Measurements from ENCODE around the gene HOXA11. TPM values are rescaled to one million over a fixed set of nuclear protein-coding genes. Genes with fewer than 3 reads are reported as not detected.
A peak's percentile ranks its signal among the peaks of the same experiment; 100 is the strongest.

The HOXA11 gene
- total and polyA plus RNA-seq, 2 donors from 2014 or later, result 5.2 to 5.5 TPM

DNA sequence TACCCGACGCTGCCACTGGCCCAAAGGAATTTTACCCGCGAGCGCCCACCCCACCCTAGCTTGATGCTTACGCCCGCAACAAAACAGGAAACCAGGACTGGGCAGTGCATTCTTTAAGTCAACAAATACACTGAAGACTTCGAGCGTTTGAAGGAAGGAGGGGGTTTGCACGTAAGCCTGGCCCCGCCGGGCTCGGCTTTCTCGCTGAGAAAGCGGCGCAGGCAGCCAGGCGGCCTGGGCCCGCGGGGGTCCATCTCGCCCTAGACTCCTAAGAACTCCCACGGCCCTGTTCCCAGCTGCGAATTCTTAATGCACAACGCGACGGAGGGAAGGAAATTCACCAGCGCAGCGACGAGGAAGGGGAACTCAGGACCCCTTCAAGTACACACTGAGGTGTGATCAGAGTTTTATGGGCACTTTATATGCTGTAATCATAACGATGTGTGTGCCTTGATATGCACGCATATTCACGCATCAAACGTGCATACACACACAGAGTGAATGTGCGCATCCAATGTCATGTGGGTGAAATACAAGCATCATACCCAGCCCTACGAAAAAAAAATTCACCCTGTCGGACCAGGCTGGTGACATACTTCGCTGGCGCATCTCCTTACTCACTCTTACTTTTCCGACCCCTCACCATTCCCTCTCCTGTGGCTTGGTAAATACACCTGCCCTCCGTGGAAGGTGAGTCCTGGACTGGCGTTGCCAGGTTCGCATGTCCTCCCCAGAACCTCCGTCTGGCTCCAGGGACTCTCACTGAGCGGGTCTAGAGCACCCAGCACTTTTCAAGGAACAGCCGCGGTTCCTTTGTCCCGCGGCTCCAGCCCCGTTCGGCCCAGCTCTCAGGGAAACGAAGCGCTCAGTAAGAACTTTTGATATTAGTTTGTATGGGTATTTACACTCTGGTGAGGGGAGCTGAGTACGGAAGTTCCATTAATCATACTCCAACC is 20.6 kb upstream of the HOXA11 start:
- FAIRE-seq, result no peak

DNA sequence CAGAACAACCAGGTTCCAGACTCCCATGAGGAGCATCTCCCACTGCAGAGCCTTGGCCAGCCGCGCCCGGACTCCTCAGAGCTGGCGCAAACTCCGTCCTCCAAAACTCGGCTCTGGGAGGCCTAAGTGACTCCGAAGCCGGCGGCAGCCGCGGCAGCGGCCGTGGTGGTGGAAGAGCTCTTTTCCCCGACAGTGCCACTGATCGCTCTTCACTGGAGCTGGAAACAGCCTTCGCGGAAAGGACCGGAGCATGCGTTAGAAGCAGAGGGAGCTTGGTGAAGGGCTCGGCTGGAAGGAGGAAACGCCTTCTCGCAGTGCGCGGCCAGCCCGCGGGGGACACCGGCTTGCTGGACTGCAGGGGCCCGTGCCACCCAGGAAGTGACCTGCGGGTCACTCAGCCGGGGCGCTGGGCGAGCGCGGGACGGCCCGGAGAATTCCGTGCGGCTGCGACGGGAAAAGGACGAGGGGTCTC is 19.9 kb upstream of the HOXA11 start:
- Histone ChIP-seq H3K9me3 (ENCODE audit: control insufficient read depth in 2 of 3, insufficient read depth in 1 of 3, low read length in 3 of 3) (peaks cover 0 to 4% (median 0%) of the 10 kb centered on the region in 3 donors), H3K9ac (ENCODE audit: low read length in 3 of 3) (no peak overlapping the region), H3K4me1 (ENCODE audit: control insufficient read depth in 2 of 3, insufficient read depth in 2 of 3, low read depth in 1 of 3, low read length in 3 of 3) (peaks cover 0 to 7% (median 5%) of the 10 kb centered on the region in 3 donors), H3K27me3 (ENCODE audit: control insufficient read depth, insufficient read depth, low read length) (peaks cover 83% of the 10 kb centered on the region), H3K27ac (ENCODE audit: low read depth in 2 of 2, low read length in 2 of 2) (no peak overlapping the region), H3K36me3 (ENCODE audit: control insufficient read depth in 2 of 3, insufficient read depth in 3 of 3, low read length in 3 of 3) (no peaks in the 10 kb centered on the region), H3K4me3 (ENCODE audit: low read length in 3 of 3) (no peak overlapping the region)
- intact Hi-C loops (cut with DNase I), result loop anchor here (10.0 kb wide), 1 partner anchor 370 kb away; no protein-coding TSS in a partner anchor
- no peak for FAIRE-seq
- peak in 4 of 5 donors; percentile 46 to 66 (median 58) for DNase-seq
- TF ChIP-seq, protein P1, sequence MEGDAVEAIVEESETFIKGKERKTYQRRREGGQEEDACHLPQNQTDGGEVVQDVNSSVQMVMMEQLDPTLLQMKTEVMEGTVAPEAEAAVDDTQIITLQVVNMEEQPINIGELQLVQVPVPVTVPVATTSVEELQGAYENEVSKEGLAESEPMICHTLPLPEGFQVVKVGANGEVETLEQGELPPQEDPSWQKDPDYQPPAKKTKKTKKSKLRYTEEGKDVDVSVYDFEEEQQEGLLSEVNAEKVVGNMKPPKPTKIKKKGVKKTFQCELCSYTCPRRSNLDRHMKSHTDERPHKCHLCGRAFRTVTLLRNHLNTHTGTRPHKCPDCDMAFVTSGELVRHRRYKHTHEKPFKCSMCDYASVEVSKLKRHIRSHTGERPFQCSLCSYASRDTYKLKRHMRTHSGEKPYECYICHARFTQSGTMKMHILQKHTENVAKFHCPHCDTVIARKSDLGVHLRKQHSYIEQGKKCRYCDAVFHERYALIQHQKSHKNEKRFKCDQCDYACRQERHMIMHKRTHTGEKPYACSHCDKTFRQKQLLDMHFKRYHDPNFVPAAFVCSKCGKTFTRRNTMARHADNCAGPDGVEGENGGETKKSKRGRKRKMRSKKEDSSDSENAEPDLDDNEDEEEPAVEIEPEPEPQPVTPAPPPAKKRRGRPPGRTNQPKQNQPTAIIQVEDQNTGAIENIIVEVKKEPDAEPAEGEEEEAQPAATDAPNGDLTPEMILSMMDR (IDR thresholded peaks at IDR 0.05; ENCODE audit: borderline replicate concordance, extremely low read depth, insufficient read depth), result no peak

More for the DNA sequence above, 20.6 kb upstream of the HOXA11 start:
- peak in 2 of 5 donors; percentile 36 to 59 for DNase-seq
- Histone ChIP-seq H3K4me3 (ENCODE audit: low read length in 3 of 3) (no peak overlapping the region), H3K27ac (ENCODE audit: low read depth in 2 of 2, low read length in 2 of 2) (no peak overlapping the region), H3K4me1 (ENCODE audit: control insufficient read depth in 2 of 3, insufficient read depth in 2 of 3, low read depth in 1 of 3, low read length in 3 of 3) (peaks cover 0 to 5% (median 3%) of the 10 kb centered on the region in 3 donors), H3K36me3 (ENCODE audit: control insufficient read depth in 2 of 3, insufficient read depth in 3 of 3, low read length in 3 of 3) (no peaks in the 10 kb centered on the region), H3K27me3 (ENCODE audit: control insufficient read depth, insufficient read depth, low read length) (peaks cover 86% of the 10 kb centered on the region), H3K9me3 (ENCODE audit: control insufficient read depth in 2 of 3, insufficient read depth in 1 of 3, low read length in 3 of 3) (peaks cover 0 to 4% (median 0%) of the 10 kb centered on the region in 3 donors), H3K9ac (ENCODE audit: low read length in 3 of 3) (no peak overlapping the region)
- TF ChIP-seq, protein P1 (IDR thresholded peaks at IDR 0.05; ENCODE audit: borderline replicate concordance, extremely low read depth, insufficient read depth), result no peak
- intact Hi-C loops (cut with DNase I), result loop anchor here (10.0 kb wide), 1 partner anchor 369 kb away; no protein-coding TSS in a partner anchor

DNA sequence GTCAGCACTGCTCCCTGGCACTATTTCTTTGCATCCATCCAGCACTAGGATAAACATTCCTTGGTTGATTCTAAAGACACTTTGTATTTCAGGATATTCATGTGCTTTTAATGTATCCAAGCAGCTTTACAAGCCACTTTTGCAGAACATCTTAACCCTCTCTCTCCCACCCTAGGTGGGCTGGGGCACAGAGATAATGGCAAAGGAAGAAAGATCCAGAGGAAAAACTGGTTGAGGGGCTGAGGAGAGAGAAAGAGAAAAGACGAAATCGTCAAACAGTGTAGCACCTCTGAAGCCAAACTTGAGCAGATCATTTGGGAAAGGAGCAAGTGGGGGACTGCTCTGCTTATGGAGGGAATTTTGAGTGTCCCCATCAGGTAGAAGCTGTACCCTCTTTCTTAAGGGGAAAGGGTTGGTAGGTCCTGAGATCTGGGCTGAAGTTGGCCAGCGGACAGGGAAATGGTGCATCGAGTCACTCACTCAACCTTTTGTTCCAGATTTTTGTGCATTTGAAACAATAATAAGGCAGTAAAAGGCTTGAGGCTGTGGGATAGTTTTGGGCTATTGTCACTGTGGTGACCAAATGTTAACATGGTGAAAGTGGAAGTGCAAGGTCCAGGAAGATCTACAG is 19.0 kb upstream of the HOXA11 start:
- Histone ChIP-seq H3K9ac (ENCODE audit: low read length in 3 of 3) (no peak overlapping the region), H3K4me3 (ENCODE audit: low read length in 3 of 3) (no peak overlapping the region), H3K9me3 (ENCODE audit: control insufficient read depth in 2 of 3, insufficient read depth in 1 of 3, low read length in 3 of 3) (peaks cover 0 to 4% (median 0%) of the 10 kb centered on the region in 3 donors), H3K27me3 (ENCODE audit: control insufficient read depth, insufficient read depth, low read length) (peaks cover 84% of the 10 kb centered on the region), H3K27ac (ENCODE audit: low read depth in 2 of 2, low read length in 2 of 2) (no peak overlapping the region), H3K36me3 (ENCODE audit: control insufficient read depth in 2 of 3, insufficient read depth in 3 of 3, low read length in 3 of 3) (no peaks in the 10 kb centered on the region), H3K4me1 (ENCODE audit: control insufficient read depth in 2 of 3, insufficient read depth in 2 of 3, low read depth in 1 of 3, low read length in 3 of 3) (peaks cover 0 to 7% (median 5%) of the 10 kb centered on the region in 3 donors)
- DNase-seq, result peak in 2 of 5 donors; percentile 8 to 19
- no peak for FAIRE-seq
- TF ChIP-seq, protein P1 (IDR thresholded peaks at IDR 0.05; ENCODE audit: borderline replicate concordance, extremely low read depth, insufficient read depth), result no peak
- intact Hi-C loops (cut with DNase I), result loop anchor here (10.0 kb wide), 1 partner anchor 371 kb away; no protein-coding TSS in a partner anchor

Data from kidney (tissue), 14 donors.